OCI-LY1 (cell line): ENCODE results near the gene PDK2.
A peak's percentile ranks its signal among the peaks of the same experiment; 100 is the strongest.

Experiments used
- H2AFZ ChIP-seq: fragments of 200-600 bp; sonication (generic), shearing (Covaris generic); 2 replicates; pipeline ENCODE4 v1.6.0; 2014; ENCODE audit warnings: antibody characterized with exemption, mild to moderate bottlenecking, low read length
- H3F3A ChIP-seq: fragments of 200-600 bp; sonication (generic), shearing (Covaris generic); 2 replicates; pipeline ENCODE4 v1.6.0; 2014; ENCODE audit warnings: mild to moderate bottlenecking, antibody characterized with exemption, low read length, moderate library complexity; ENCODE audit not compliant: insufficient read depth
- H3K27ac ChIP-seq: fragments of 200-600 bp; sonication (generic); 2 replicates; pipeline ENCODE4 v1.5.1; 2014; ENCODE audit warnings: low read length, mixed run types, mild to moderate bottlenecking, low read depth; ENCODE audit not compliant: poor library complexity, severe bottlenecking
- H3K27me3 ChIP-seq: fragments of 200-600 bp; sonication (generic); 2 replicates; pipeline ENCODE4 v1.6.0; 2014; ENCODE audit warnings: antibody characterized with exemption, mild to moderate bottlenecking, low read length, moderate library complexity; ENCODE audit not compliant: insufficient read depth
- H3K36me3 ChIP-seq: fragments of 200-600 bp; sonication (generic); 2 replicates; pipeline ENCODE4 v1.6.1; 2014; ENCODE audit warnings: mild to moderate bottlenecking, antibody characterized with exemption, low read length, moderate library complexity, mixed read lengths; ENCODE audit not compliant: insufficient read depth
- H3K4me1 ChIP-seq: fragments of 200-600 bp; sonication (generic); 2 replicates; pipeline ENCODE4 v1.5.1; 2014; ENCODE audit warnings: mild to moderate bottlenecking, low read length, moderate library complexity; ENCODE audit not compliant: insufficient read depth, severe bottlenecking
- H3K4me2 ChIP-seq: fragments of 200-600 bp; sonication (generic), shearing (Covaris generic); 2 replicates; pipeline ENCODE4 v1.6.1; 2014; ENCODE audit warnings: low read length
- H3K4me3 ChIP-seq: fragments of 200-600 bp; sonication (generic); 2 replicates; pipeline ENCODE4 v1.5.1; 2014; ENCODE audit warnings: low read length, low read depth, mild to moderate bottlenecking, mixed read lengths; ENCODE audit not compliant: poor library complexity, severe bottlenecking
- H3K79me2 ChIP-seq: fragments of 200-600 bp; shearing (Covaris generic); 2 replicates; pipeline ENCODE4 v1.6.1; 2016; ENCODE audit warnings: mixed run types, low read length, mixed read lengths; ENCODE audit not compliant: insufficient read depth
- H3K9ac ChIP-seq: fragments of 200-600 bp; sonication (generic), shearing (Covaris generic); 2 replicates; pipeline ENCODE4 v1.6.1; 2014; ENCODE audit warnings: mild to moderate bottlenecking, low read length, mixed read lengths
- H3K9me2 ChIP-seq: fragments of 200-600 bp; sonication (generic), shearing (Covaris generic); 2 replicates; pipeline ENCODE4 v1.6.1; 2014; ENCODE audit warnings: low read depth, mild to moderate bottlenecking, low read length, mixed read lengths
- H3K9me3 ChIP-seq: fragments of 200-600 bp; shearing (Covaris generic); 2 replicates; pipeline ENCODE4 v1.6.1; 2014; ENCODE audit warnings: low read length, mixed read lengths
- H4K20me1 ChIP-seq: fragments of 200-600 bp; sonication (generic), shearing (Covaris generic); 2 replicates; pipeline ENCODE4 v1.6.0; 2016; ENCODE audit warnings: mild to moderate bottlenecking, low read length; ENCODE audit not compliant: insufficient read depth
- CTCF ChIP-seq: fragments of 200-600 bp; sonication (generic), shearing (Covaris generic); IDR thresholded peaks from 2 replicates; pipeline ENCODE4 v1.5.1; 2017; ENCODE audit warnings: mild to moderate bottlenecking, antibody characterized with exemption, low read length, moderate library complexity, mixed read lengths
- EZH2 ChIP-seq: fragments of 200-600 bp; sonication (generic), shearing (Covaris generic); IDR thresholded peaks from 2 replicates; pipeline ENCODE4 v1.8.0; 2017; ENCODE audit warnings: borderline replicate concordance, mixed run types, mild to moderate bottlenecking, antibody characterized with exemption, low read length, moderate library complexity, mixed read lengths

The PDK2 gene

GRCh38 chr17:50129353-50129727 lies 34.2 kb downstream of the PDK2 start:
- Histone ChIP-seq H4K20me1 (no peaks in the 10 kb centered on the region), H3K27ac (no peak overlapping the region), H3K79me2 (no peaks in the 10 kb centered on the region), H3K4me1 (peaks cover 3% of the 10 kb centered on the region), H3K4me3 (no peak overlapping the region), H3K9me2 (no peaks in the 10 kb centered on the region), H3K9ac (no peak overlapping the region), H3K27me3 (peaks cover 5% of the 10 kb centered on the region; the same call in 1 of the 2 replicates), H3K9me3 (no peaks in the 10 kb centered on the region), H2AFZ (no peak overlapping the region), H3F3A (no peaks in the 10 kb centered on the region), H3K4me2 (0 out of 2 replicates have a peak overlapping the region, but pooled peaks have one; percentile 9), H3K36me3 (peaks cover 5% of the 10 kb centered on the region)
- TF ChIP-seq CTCF (no peak), EZH2 (no peak)

GRCh38 chr17:50129728-50130558 lies 34.8 kb downstream of the PDK2 start, which contains the start of gene SAMD14:
SAMD14 (minus strand) TSS chr17:50130160; CDS start chr17:50124959, 5,201 bp downstream.
- H3K4me1 ChIP-seq = peaks cover 3% of the 10 kb centered on the region
- no peak within 1 kb of the TSS for H2AFZ ChIP-seq
- no peak within 1 kb of the TSS for H3K9ac ChIP-seq
- peak within 1 kb of the TSS; percentile 40 for H3K4me3 ChIP-seq
- H3K27me3 ChIP-seq = peaks cover 5% of the 10 kb centered on the region; the same call in 1 of the 2 replicates
- no peaks in the 10 kb centered on the region for H3K9me3 ChIP-seq
- H3K9me2 ChIP-seq = no peaks in the 10 kb centered on the region
- H3K4me2 ChIP-seq = peak within 1 kb of the TSS; percentile 54
- H3K36me3 ChIP-seq = peaks cover 11% of the 10 kb centered on the region
- no peaks in the 10 kb centered on the region for H4K20me1 ChIP-seq
- no peaks in the 10 kb centered on the region for H3F3A ChIP-seq
- H3K27ac ChIP-seq = no peak within 1 kb of the TSS
- no peaks in the 10 kb centered on the region for H3K79me2 ChIP-seq
- TF ChIP-seq EZH2 (no peak), CTCF (no peak)

GRCh38 chr17:50130559-50131305 lies 35.6 kb downstream of the PDK2 start:
- Histone ChIP-seq H3K4me1 (peaks cover 3% of the 10 kb centered on the region), H3K27me3 (peaks cover 5% of the 10 kb centered on the region; the same call in 1 of the 2 replicates), H3K36me3 (peaks cover 17% of the 10 kb centered on the region), H2AFZ (no peak overlapping the region), H3K27ac (no peak overlapping the region), H3K4me3 (no peak overlapping the region), H3F3A (no peaks in the 10 kb centered on the region), H3K4me2 (no peak overlapping the region; the same call in 1 of the 2 replicates), H3K9me3 (no peaks in the 10 kb centered on the region), H3K9ac (no peak overlapping the region), H3K79me2 (no peaks in the 10 kb centered on the region), H4K20me1 (no peaks in the 10 kb centered on the region), H3K9me2 (no peaks in the 10 kb centered on the region)
- TF ChIP-seq EZH2 (no peak), CTCF (no peak)
